GM15510 (cell line): ENCODE results near the gene VWDE.

ENCODE experiments used
- POLR2A ChIP-seq: IDR thresholded peaks from 3 replicates; pipeline ENCODE4 v1.6.1; 2011; ENCODE audit warnings: borderline replicate concordance; ENCODE audit not compliant: insufficient read length; ENCODE audit errors: extremely low read depth

VWDE gene

GRCh38 chr7:12369756-12370155 is 33.9 kb downstream of the VWDE start:
- TF ChIP-seq POLR2A = no peak

DNA sequence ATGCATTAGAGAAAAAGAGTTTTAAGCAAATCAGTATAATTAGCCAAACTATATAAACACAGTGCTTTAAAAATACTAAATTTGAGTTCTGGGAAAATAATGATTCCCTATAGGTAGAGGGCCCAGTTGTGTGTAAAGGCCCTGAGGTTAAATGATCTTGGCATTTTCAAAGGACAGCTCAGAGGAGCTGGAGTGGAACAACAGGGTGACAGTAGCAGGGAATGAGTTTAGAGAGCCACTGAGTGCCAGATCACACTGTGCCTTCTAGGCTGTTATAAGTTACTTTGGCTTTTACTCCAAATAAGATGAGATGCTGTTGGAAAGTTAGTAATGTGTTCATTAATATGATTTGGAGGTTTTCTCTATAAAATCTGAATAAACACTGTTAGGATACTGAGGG is 34.6 kb downstream of the VWDE start:
- TF ChIP-seq POLR2A = no peak

DNA sequence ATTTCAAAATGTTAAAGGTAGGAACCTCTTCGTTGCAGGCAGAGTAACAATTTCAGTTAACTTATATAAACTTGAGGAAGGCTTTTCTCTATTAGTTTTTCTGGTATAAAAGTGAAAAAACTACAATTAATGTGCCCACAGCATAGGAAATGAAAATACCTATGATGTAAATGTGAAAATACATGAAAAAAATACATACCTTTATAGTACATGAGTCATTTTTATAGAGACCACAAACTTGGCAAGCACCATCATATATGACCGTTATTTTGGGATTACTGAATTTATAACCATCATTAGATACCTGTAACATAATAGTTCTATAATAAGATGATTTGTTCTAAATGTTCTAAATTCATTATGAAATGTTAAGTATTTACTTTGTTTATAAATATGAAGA is 42.7 kb downstream of the VWDE start:
- TF ChIP-seq POLR2A = no peak

DNA sequence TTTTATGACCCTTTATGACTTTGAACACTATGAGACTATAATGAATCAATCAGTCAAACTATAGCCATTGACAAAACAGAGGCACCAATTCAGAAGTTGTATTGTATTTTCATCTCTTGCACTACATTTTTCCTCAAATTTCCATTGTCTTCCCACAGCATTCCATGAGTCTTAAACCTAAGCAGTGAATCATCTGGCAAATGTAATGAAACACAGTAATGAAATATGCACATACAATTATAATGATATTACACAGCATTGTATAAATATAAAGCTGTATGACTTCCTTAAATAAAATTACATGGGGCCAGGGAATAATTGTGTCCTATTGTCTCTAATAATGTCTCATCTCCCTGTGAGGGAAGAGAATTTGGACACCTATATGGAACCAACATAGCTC is 45.0 kb downstream of the VWDE start:
- no peak for TF ChIP-seq POLR2A

DNA sequence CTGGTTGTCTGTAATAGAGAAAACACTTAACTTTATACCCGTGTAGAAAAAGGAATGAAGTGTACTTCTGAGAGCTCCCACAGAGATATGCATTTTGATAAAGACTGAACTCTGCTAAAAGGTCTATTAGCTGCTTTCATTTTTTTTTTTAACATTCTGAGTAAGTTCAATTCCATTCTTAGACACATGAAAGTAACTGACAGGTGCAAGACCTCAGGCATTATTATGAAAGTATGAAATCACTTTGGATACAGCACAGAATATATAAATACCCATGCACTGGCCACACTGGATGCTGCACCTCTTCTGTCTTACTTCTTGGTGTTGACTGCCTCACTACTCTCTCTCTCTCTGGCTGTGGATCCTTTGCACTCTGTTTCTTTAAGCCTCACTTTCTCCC is 46.2 kb downstream of the VWDE start:
- no peak for TF ChIP-seq POLR2A

GRCh38 chr7:12351843-12352242 is 51.8 kb downstream of the VWDE start:
- TF ChIP-seq POLR2A = no peak

DNA sequence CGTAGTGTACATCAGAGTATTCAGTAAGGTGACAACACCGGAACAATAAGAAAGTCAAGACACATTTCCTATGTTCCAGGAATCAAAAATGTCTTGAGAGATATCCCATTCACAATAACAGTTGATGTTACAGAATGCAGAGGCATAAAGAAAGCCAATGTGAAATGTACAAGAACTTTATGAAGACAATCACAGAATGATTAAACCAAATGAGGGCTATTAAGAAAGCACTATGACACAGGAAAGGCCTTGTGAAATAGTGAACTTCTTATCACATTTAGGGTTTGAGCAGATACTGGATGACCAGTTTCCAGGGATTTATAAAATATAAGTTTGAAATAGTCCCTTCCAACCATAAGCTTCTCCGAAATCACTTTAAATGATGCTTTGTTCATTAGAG is 52.7 kb downstream of the VWDE start:
- no peak for TF ChIP-seq POLR2A

GRCh38 chr7:12337095-12337494 is 66.6 kb downstream of the VWDE start:
- TF ChIP-seq POLR2A = no peak

GRCh38 chr7:12328888-12329770 is 74.5 kb downstream of the VWDE start:
- TF ChIP-seq POLR2A = no peak

GRCh38 chr7:12327922-12328321 is 75.7 kb downstream of the VWDE start:
- TF ChIP-seq POLR2A = no peak

GRCh38 chr7:12325646-12326045 is 78.0 kb downstream of the VWDE start:
- no peak for TF ChIP-seq POLR2A

DNA sequence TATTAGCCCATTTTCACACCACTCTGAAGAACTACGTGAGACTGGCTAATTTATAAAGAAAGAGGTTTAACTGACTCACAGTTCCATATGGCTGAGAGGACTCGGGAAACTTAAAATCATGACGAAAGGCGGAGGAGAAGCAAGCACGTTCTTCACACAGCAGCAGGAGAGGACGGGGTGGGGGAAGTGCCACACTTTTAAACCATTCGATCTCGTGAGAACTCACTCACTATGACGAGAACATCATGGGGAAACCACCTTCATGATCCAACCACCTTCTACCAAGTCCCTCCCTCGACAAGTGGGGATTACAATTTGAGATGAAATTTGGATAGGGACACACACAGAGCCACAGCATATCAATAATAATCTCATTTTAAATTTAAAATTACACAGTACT is 80.2 kb downstream of the VWDE start:
- no peak for TF ChIP-seq POLR2A

DNA sequence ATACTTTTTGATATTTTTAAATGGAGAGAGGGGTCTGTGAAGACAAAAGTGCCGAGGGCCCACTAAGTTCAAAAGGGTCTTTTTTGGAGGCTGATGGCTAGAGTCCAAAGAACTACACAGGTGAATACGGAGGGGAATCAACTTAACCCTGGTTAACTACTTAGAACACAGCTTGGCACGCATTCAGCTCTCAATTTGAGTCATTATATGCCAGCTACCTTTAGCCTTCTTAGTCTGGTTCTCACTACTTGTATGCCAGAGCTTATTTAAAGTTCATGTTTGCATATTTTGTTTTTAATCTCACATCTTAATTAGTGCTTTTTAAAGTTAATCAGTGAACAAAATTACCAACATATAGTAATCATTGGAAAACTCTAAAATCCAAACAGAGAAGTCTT is 80.8 kb downstream of the VWDE start:
- no peak for TF ChIP-seq POLR2A

GRCh38 chr7:12322284-12322902 is 81.3 kb downstream of the VWDE start:
- no peak for TF ChIP-seq POLR2A

DNA sequence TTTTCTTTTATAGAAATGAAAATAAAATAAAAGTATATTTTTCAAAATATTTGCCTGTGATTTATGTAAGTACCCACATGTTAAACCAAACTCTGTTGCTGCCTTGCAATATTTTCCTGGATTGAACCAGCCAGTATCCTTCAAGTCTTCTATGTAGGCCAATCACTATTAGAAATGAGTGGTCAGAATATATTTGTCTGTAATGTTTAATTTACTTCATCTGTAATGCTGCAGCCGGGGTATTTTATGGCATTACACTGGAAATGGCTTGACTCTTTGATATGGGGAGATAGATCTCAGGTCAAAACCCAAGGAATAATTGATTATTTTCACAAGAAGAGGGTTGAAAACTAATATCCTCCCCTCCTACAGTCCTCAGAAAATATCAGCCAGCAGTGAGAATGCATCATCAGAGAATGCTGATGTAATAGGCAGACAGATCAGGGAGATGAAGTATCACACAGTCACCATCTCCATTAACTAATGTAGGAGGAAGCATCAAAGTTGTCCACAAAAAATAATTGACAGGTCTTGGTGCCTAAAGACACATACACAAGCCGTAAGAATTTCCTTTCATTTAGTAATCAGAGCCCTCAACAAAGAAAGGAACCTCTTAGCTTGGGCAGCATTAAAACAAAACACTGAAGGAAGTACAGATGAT is 82.5 kb downstream of the VWDE start:
- no peak for TF ChIP-seq POLR2A
